Choroid plexus epithelial cell (primary cell): ENCODE results near the gene DUS4L.

ENCODE experiments used
- DNase-seq: peaks from one replicate; pipeline ENCODE4 v3.0.0-alpha.2; 2010; ENCODE audit warnings: low read depth
- H3K4me3 ChIP-seq: 2 replicates; pipeline ENCODE4 v1.5.1; 2011; ENCODE audit warnings: low read depth, mild to moderate bottlenecking, control low read depth, low read length, moderate library complexity
- TF ChIP-seq, protein P1 (sequence below): conservative IDR thresholded peaks from 2 replicates; pipeline ENCODE4 v1.5.1; 2011; ENCODE audit warnings: low read depth, mild to moderate bottlenecking, control low read depth, inconsistent platforms, low read length, moderate library complexity

The DUS4L gene

DNA sequence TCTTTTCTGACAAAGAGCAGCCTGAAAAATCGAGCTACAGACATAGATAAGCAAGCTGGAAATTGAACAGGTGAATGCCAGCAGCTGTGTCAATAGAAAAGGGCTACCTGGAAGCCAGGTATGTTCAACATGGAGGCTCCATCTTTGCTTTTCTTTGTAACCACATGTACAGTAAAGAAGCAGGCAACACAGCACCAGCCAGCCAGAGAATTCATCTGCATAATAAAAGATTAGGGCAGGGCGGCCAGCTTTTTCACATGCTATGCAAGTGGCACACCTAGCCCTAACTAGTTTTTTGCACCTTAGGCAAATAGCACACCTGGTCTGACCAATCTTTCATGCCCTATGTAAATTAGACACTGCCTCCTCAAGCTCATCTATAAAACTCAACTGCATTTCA lies 25.8 kb upstream of the DUS4L start:
- TF ChIP-seq, protein P1, sequence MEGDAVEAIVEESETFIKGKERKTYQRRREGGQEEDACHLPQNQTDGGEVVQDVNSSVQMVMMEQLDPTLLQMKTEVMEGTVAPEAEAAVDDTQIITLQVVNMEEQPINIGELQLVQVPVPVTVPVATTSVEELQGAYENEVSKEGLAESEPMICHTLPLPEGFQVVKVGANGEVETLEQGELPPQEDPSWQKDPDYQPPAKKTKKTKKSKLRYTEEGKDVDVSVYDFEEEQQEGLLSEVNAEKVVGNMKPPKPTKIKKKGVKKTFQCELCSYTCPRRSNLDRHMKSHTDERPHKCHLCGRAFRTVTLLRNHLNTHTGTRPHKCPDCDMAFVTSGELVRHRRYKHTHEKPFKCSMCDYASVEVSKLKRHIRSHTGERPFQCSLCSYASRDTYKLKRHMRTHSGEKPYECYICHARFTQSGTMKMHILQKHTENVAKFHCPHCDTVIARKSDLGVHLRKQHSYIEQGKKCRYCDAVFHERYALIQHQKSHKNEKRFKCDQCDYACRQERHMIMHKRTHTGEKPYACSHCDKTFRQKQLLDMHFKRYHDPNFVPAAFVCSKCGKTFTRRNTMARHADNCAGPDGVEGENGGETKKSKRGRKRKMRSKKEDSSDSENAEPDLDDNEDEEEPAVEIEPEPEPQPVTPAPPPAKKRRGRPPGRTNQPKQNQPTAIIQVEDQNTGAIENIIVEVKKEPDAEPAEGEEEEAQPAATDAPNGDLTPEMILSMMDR, result no peak
- H3K4me3 ChIP-seq, result no peak overlapping the region
- DNase-seq, result no peak

DNA sequence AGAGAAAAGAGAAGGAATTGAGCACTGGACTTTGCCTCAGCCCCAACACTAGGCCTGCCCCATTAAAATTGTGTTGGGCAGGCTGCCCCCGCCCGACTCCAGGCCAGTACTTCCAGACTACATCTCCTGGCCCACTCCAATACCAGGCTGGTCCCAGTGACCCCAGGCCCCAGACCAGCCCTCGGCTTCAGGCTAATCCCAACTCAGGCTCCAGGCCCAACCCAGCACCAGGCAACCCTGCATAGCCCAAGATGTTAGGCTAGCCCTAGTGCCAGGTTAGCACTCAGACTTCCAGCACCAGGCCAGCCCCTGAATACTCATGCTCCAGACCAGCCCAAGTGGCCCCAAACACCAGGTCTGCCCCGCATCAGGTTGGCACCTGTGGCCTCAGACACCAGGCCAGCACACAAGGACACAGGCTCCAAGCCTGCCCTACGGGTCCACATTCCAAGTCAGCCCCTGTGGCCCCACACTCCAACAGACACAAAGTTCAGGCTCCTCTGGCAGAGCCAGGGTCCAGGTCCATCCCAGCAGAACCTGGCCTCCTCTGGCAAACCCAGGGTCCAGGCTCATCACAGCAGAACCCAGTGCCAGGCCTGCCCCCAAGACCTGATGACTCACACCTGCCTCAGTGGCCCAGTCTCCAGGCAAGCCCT lies 20.3 kb upstream of the DUS4L start:
- no peak overlapping the region for H3K4me3 ChIP-seq
- DNase-seq, result no peak

DNA sequence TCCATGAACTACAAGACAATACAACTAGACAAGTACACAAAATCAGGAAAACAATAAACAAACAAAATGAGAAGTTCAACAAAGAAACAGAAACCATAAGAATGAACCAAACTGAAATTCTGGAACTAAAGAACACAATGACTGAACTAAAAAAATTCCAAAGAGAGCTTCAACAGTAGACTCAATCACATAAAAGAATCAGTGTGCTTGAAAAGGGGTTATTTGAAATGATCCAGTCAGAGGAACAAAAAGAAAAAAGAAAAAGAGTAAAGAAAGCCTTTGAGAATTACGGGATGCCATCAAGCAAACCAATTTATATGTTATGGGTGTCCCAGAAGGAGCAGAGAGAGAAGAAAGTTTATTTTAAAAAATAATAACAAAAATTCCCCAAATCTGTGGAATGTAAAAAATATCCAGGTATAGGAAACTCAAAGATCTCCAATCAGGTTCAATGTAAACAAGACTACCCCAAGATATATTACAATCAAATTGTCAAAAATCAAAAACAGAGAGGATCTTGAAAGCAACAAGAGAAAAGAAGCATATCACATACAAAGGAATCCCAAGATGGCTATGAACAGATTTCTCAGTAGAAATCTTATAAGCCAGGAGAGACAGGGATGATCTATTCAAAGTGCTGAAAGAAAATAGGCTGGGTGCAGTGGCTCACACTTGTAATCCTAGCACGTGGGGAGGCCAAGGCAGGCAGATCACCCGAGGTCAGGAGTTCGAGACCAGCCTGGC lies 18.8 kb upstream of the DUS4L start:
- no peak overlapping the region for H3K4me3 ChIP-seq
- DNase-seq, result no peak
- TF ChIP-seq, protein P1, result no peak

More for the DNA sequence above, 20.3 kb upstream of the DUS4L start:
- TF ChIP-seq, protein P1, result no peak

DNA sequence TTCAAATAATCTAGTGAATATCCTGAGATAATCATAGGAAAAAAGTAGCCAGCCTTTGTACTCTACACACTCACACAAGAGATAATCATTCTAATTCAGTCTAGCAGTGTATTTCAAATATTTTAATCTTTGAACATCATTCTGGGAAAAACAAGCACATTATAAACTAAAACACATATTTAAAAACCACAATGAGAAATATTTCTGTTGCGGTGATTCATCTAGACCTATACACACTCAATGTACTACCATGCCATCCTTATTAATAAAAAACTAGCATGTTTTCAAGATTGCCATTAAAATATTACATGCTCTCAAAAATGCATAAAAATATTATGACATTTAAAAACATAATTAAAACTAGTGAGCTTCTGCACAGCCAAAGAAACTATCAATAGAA lies 11.8 kb upstream of the DUS4L start:
- no peak overlapping the region for H3K4me3 ChIP-seq
- TF ChIP-seq, protein P1, result no peak
- DNase-seq, result peak; percentile 10

DNA sequence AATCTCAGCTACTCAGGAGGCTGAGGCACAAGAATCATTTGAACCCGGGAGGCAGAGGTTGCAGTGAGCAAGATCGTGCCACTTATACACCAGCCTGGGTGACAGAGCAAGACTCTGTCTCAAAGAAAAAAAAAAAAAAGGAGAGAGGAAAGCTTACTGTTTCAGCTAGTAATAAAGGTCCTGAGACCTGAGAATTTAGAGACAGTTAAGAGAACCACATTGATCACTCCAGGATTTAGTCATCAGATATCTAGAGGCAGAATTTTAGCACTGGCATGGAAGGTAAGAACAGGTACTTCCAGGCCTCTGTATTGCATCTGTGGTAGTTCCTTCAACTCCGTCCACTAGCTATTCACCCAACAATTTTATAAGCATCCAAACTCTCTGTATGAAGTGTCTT lies 7.9 kb upstream of the DUS4L start:
- H3K4me3 ChIP-seq, result no peak overlapping the region
- no peak for DNase-seq
- TF ChIP-seq, protein P1, result no peak

DNA sequence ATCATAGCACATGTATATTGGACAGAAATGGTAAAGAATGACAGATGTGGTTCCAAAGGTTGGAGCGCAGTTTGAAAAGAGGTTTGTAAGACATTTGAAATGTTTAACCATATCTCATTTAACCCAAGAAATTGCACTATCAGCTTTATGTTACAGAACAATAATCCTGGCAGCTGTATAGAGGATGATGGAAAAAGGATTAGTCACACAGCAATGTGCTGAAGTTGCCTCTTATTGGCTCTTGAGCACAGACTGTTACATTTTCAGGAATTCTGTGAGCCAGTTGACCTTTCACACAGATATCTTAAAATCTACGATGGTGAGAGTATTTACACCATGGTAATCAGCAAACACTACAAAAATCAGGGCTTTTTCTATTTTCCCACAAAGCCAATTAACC lies 3.9 kb upstream of the DUS4L start:
- DNase-seq, result peak; percentile 81

More for the DNA sequence above, 3.9 kb upstream of the DUS4L start:
- TF ChIP-seq, protein P1, result no peak
- no peak overlapping the region for H3K4me3 ChIP-seq
